HL-60 (cell line): ENCODE data around the gene NHSL1.

Source experiments
- DNase-seq, 2 experiments: peaks; one replicate each; pipeline ENCODE4 v3.0.0-alpha.2; 2010 to 2020; ENCODE audit warnings: low read depth in 1 of 2, low spot score in 1 of 2
- H3K27ac ChIP-seq: fragments of 250-450 bp; sonication (Bioruptor Pico); replicated peaks from 2 replicates; pipeline ENCODE4 v1.5.1; 2020; ENCODE audit warnings: mild to moderate bottlenecking, moderate library complexity
- H3K27me3 ChIP-seq: fragments of 250-450 bp; sonication (Bioruptor Pico); 2 replicates; pipeline ENCODE4 v1.5.1; 2021; ENCODE audit warnings: mild to moderate bottlenecking, moderate library complexity; ENCODE audit not compliant: insufficient read depth, poor library complexity, severe bottlenecking
- H3K4me3 ChIP-seq: replicated peaks from 2 replicates; pipeline ENCODE4 v1.5.1; 2011; ENCODE audit warnings: mild to moderate bottlenecking, control low read depth, low read length; ENCODE audit not compliant: insufficient read depth
- GABPA ChIP-seq: IDR thresholded peaks from 2 replicates; pipeline ENCODE4 v1.6.1; 2012; ENCODE audit warnings: low read depth
- POLR2AphosphoS5 ChIP-seq: IDR thresholded peaks from 2 replicates; pipeline ENCODE4 v1.6.1; 2012; ENCODE audit warnings: low read depth
- SPI1 ChIP-seq: IDR thresholded peaks from 2 replicates; pipeline ENCODE4 v1.6.1; 2012; ENCODE audit warnings: low read depth, mild to moderate bottlenecking, borderline replicate concordance
- TF ChIP-seq, protein P1 (sequence below): IDR thresholded peaks from one replicate; pipeline ENCODE4 v1.5.1; 2011; ENCODE audit warnings: low read length, control low read depth, inconsistent platforms; ENCODE audit not compliant: insufficient read depth
- TF ChIP-seq, protein P2 (sequence below): IDR thresholded peaks from 2 replicates; pipeline ENCODE4 v1.6.1; 2012; ENCODE audit warnings: low read depth; ENCODE audit not compliant: insufficient replicate concordance

The NHSL1 gene

DNA sequence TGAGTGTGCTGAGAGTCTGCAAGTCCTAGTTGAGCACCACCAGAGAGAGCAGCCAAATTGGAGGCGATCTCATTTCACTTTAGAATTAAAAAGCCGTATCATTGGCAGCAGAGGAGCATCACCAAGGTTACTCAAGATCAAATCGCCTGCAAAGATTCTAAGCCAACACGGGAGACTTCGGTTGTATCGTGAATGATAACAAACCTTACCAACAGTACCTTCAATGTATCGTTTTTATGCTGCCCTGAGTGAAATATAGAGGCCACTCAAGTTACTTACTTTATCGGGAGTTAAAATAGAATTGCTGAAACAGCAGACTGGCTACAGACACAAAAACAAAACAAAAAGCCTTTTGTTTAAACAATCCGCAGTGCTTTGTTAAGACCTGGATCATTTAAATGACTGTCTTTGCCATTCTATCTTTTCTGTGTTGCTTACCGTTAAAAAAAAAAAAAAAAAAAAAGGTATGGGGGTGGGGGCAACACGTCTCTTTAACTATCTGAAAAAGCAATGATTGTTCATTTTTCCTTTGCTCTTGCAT is 14.2 kb downstream of the NHSL1 start:
- TF ChIP-seq, protein P1, sequence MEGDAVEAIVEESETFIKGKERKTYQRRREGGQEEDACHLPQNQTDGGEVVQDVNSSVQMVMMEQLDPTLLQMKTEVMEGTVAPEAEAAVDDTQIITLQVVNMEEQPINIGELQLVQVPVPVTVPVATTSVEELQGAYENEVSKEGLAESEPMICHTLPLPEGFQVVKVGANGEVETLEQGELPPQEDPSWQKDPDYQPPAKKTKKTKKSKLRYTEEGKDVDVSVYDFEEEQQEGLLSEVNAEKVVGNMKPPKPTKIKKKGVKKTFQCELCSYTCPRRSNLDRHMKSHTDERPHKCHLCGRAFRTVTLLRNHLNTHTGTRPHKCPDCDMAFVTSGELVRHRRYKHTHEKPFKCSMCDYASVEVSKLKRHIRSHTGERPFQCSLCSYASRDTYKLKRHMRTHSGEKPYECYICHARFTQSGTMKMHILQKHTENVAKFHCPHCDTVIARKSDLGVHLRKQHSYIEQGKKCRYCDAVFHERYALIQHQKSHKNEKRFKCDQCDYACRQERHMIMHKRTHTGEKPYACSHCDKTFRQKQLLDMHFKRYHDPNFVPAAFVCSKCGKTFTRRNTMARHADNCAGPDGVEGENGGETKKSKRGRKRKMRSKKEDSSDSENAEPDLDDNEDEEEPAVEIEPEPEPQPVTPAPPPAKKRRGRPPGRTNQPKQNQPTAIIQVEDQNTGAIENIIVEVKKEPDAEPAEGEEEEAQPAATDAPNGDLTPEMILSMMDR, result no peak
- TF ChIP-seq GABPA, result no peak
- TF ChIP-seq POLR2AphosphoS5, result no peak
- TF ChIP-seq, protein P2, sequence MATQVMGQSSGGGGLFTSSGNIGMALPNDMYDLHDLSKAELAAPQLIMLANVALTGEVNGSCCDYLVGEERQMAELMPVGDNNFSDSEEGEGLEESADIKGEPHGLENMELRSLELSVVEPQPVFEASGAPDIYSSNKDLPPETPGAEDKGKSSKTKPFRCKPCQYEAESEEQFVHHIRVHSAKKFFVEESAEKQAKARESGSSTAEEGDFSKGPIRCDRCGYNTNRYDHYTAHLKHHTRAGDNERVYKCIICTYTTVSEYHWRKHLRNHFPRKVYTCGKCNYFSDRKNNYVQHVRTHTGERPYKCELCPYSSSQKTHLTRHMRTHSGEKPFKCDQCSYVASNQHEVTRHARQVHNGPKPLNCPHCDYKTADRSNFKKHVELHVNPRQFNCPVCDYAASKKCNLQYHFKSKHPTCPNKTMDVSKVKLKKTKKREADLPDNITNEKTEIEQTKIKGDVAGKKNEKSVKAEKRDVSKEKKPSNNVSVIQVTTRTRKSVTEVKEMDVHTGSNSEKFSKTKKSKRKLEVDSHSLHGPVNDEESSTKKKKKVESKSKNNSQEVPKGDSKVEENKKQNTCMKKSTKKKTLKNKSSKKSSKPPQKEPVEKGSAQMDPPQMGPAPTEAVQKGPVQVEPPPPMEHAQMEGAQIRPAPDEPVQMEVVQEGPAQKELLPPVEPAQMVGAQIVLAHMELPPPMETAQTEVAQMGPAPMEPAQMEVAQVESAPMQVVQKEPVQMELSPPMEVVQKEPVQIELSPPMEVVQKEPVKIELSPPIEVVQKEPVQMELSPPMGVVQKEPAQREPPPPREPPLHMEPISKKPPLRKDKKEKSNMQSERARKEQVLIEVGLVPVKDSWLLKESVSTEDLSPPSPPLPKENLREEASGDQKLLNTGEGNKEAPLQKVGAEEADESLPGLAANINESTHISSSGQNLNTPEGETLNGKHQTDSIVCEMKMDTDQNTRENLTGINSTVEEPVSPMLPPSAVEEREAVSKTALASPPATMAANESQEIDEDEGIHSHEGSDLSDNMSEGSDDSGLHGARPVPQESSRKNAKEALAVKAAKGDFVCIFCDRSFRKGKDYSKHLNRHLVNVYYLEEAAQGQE, result no peak
- TF ChIP-seq SPI1, result no peak
- no peak overlapping the region for H3K4me3 ChIP-seq
- no peaks in the 10 kb centered on the region for H3K27me3 ChIP-seq
- no peak overlapping the region for H3K27ac ChIP-seq
- no peak for DNase-seq

DNA sequence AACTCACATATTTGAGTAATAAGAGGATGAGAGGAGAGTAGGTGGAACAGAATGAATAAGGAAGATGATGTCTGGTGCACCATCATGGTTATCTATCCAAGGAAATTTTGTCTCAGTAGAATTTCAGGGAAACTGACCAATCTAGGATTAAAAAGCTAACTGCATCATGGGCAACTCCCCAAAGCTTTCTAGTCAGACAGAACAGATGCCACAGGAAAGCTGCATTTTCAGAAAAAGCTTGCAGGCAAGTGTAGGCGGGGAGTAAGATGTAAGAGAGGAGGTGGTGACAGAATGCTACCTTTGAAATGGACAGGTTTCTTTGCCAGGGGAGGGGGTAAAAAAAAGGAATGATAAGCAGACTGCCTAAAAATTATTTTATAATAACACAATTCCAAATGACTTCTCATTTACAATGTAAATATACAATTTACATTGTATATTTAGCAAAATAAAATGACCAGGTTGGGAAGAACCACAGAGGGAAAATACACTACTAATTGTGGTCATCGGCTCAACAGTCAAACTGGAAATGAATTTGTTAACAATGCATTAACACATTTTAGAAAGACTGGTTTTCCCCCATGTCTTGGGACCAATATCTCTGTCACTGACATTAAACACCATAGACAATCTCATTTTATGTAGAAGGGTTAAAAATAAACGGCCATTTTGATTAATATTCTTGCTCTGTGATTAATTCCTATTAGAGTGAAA is 15.1 kb downstream of the NHSL1 start:
- Histone ChIP-seq H3K27ac (no peak overlapping the region), H3K4me3 (no peak overlapping the region), H3K27me3 (no peaks in the 10 kb centered on the region)
- no peak for DNase-seq
- TF ChIP-seq POLR2AphosphoS5 (no peak), SPI1 (no peak)
- TF ChIP-seq, protein P1, result no peak

DNA sequence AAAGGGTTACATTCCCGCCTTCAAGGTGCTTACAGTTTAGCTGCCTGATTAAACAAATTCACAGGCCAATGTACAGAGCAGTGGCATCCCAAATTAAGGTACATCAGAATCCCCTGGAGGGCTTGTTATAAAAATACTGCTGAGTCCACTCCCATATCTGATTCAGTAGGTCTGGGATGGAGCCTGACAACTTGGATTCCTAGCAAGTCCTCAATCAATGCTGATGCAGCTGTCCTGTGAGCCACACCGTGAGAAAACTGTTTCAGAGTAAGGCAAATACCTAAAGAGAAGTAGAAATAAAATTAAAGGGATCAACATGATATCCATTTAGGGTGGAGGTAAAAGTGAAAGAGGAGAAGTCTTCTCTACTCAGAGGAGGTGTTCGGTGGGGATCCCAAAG is 16.5 kb downstream of the NHSL1 start:
- Histone ChIP-seq H3K27me3 (no peaks in the 10 kb centered on the region), H3K27ac (no peak overlapping the region), H3K4me3 (no peak overlapping the region)
- TF ChIP-seq SPI1 (no peak), GABPA (no peak), POLR2AphosphoS5 (no peak)
- TF ChIP-seq, protein P1, result no peak
- TF ChIP-seq, protein P2, result no peak
- no peak for DNase-seq
